Measurements from ENCODE around the gene RAG2. TPM values are rescaled to one million over a fixed set of nuclear protein-coding genes. Genes with fewer than 3 reads are reported as not detected.

Gene RAG2
- total and polyA plus RNA-seq, 4 donors: not detected

- no peak overlapping the region for H3K27ac ChIP-seq (ENCODE audit: low read depth in 1 of 2, low read length in 2 of 2)
- no peak for DNase-seq
- no peak overlapping the region for H3K4me3 ChIP-seq (ENCODE audit: low read length in 2 of 2)
- H3K9me3 ChIP-seq (ENCODE audit: control insufficient read depth, low read length): no peaks in the 10 kb centered on the region
- ATAC-seq (ENCODE audit: low FRiP score): no peak
- intact Hi-C loops (cut with DNase I): no loop called here
- no peaks in the 10 kb centered on the region for H3K4me1 ChIP-seq (ENCODE audit: control insufficient read depth in 1 of 2, insufficient read depth in 2 of 2, low read length in 2 of 2)
- no peaks in the 10 kb centered on the region for H3K36me3 ChIP-seq (ENCODE audit: control insufficient read depth in 1 of 2, insufficient read depth in 2 of 2, low read length in 1 of 2)
- 22 to 35% methylated on average over 1 of the region's 1 CpG for whole genome bisulfite sequencing, 2 donors
- H3K27me3 ChIP-seq (ENCODE audit: control insufficient read depth in 1 of 2, insufficient read depth in 2 of 2, low read length in 1 of 2): no peaks in the 10 kb centered on the region
These were observed 9.9 kb downstream of the RAG2 start for GRCh38 chr11:36588099-36588498.

- intact Hi-C loops (cut with DNase I): no loop called here
- Histone ChIP-seq H3K36me3 (ENCODE audit: control insufficient read depth in 1 of 2, insufficient read depth in 2 of 2, low read length in 1 of 2) (no peaks in the 10 kb centered on the region), H3K4me3 (ENCODE audit: low read length in 2 of 2) (no peak overlapping the region), H3K4me1 (ENCODE audit: control insufficient read depth in 1 of 2, insufficient read depth in 2 of 2, low read length in 2 of 2) (no peaks in the 10 kb centered on the region), H3K9me3 (ENCODE audit: control insufficient read depth, low read length) (no peaks in the 10 kb centered on the region), H3K27me3 (ENCODE audit: control insufficient read depth in 1 of 2, insufficient read depth in 2 of 2, low read length in 1 of 2) (no peaks in the 10 kb centered on the region), H3K27ac (ENCODE audit: low read depth in 1 of 2, low read length in 2 of 2) (no peak overlapping the region)
- ATAC-seq (ENCODE audit: low FRiP score) (no peak), DNase-seq (no peak)
These were observed 11.5 kb downstream of the RAG2 start for GRCh38 chr11:36586543-36586942.

- 49 to 60% methylated on average over 3 of the region's 3 CpGs for WGBS, 2 donors
- Histone ChIP-seq H3K27me3 (ENCODE audit: control insufficient read depth in 1 of 2, insufficient read depth in 2 of 2, low read length in 1 of 2) (no peaks in the 10 kb centered on the region), H3K4me3 (ENCODE audit: low read length in 2 of 2) (no peak overlapping the region), H3K9me3 (ENCODE audit: control insufficient read depth, low read length) (no peaks in the 10 kb centered on the region), H3K4me1 (ENCODE audit: control insufficient read depth in 1 of 2, insufficient read depth in 2 of 2, low read length in 2 of 2) (no peaks in the 10 kb centered on the region), H3K27ac (ENCODE audit: low read depth in 1 of 2, low read length in 2 of 2) (no peak overlapping the region), H3K36me3 (ENCODE audit: control insufficient read depth in 1 of 2, insufficient read depth in 2 of 2, low read length in 1 of 2) (no peaks in the 10 kb centered on the region)
- intact Hi-C loops (cut with DNase I): no loop called here
- ATAC-seq (ENCODE audit: low FRiP score) (no peak), DNase-seq (no peak)
These were observed 14.4 kb downstream of the RAG2 start for GRCh38 chr11:36583667-36584066.

- no peaks in the 10 kb centered on the region for H3K27me3 ChIP-seq (ENCODE audit: control insufficient read depth in 1 of 2, insufficient read depth in 2 of 2, low read length in 1 of 2)
- no peak for ATAC-seq (ENCODE audit: low FRiP score)
- DNase-seq: no peak
- no peaks in the 10 kb centered on the region for H3K9me3 ChIP-seq (ENCODE audit: control insufficient read depth, low read length)
- no peak overlapping the region for H3K27ac ChIP-seq (ENCODE audit: low read depth in 1 of 2, low read length in 2 of 2)
- H3K4me3 ChIP-seq (ENCODE audit: low read length in 2 of 2): no peak overlapping the region
- H3K36me3 ChIP-seq (ENCODE audit: control insufficient read depth in 1 of 2, insufficient read depth in 2 of 2, low read length in 1 of 2): no peaks in the 10 kb centered on the region
- intact Hi-C loops (cut with DNase I): no loop called here
- no peaks in the 10 kb centered on the region for H3K4me1 ChIP-seq (ENCODE audit: control insufficient read depth in 1 of 2, insufficient read depth in 2 of 2, low read length in 2 of 2)
- WGBS, 2 donors: 92 to 98% methylated on average over 2 of the region's 2 CpGs
These were observed 16.5 kb downstream of the RAG2 start for GRCh38 chr11:36581536-36581935.

- Histone ChIP-seq H3K9me3 (ENCODE audit: control insufficient read depth, low read length) (no peaks in the 10 kb centered on the region), H3K4me3 (ENCODE audit: low read length in 2 of 2) (no peak overlapping the region), H3K27ac (ENCODE audit: low read depth in 1 of 2, low read length in 2 of 2) (no peak overlapping the region), H3K4me1 (ENCODE audit: control insufficient read depth in 1 of 2, insufficient read depth in 2 of 2, low read length in 2 of 2) (no peaks in the 10 kb centered on the region), H3K36me3 (ENCODE audit: control insufficient read depth in 1 of 2, insufficient read depth in 2 of 2, low read length in 1 of 2) (no peaks in the 10 kb centered on the region), H3K27me3 (ENCODE audit: control insufficient read depth in 1 of 2, insufficient read depth in 2 of 2, low read length in 1 of 2) (no peaks in the 10 kb centered on the region)
- ATAC-seq (ENCODE audit: low FRiP score) (no peak), DNase-seq (no peak)
- intact Hi-C loops (cut with DNase I): no loop called here
- 13 to 15% methylated on average over 1 of the region's 1 CpG for WGBS, 2 donors
These were observed 19.6 kb downstream of the RAG2 start for GRCh38 chr11:36578458-36578857.

DNA sequence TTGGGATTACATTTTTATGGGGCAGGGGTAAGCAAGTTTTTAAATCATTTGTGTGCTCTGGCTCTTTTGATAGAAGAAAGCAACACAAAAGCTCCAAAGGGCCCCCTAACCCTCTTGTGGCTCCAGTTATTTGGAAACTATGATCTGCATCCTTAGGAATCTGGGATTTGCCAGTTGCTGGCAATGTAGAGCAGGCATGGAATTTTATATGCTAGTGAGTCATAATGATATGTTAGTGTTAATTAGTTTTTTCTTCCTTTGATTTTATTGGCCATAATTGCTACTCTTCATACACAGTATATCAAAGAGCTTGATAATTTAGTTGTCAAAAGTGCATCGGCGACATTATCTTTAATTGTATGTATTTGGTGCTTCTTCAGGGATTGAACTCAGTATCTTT is 20.2 kb downstream of the RAG2 start:
- intact Hi-C loops (cut with DNase I): no loop called here
- no peak overlapping the region for H3K27ac ChIP-seq (ENCODE audit: low read depth in 1 of 2, low read length in 2 of 2)
- H3K27me3 ChIP-seq (ENCODE audit: control insufficient read depth in 1 of 2, insufficient read depth in 2 of 2, low read length in 1 of 2): no peaks in the 10 kb centered on the region
- H3K9me3 ChIP-seq (ENCODE audit: control insufficient read depth, low read length): no peaks in the 10 kb centered on the region
- no peaks in the 10 kb centered on the region for H3K36me3 ChIP-seq (ENCODE audit: control insufficient read depth in 1 of 2, insufficient read depth in 2 of 2, low read length in 1 of 2)
- ATAC-seq (ENCODE audit: low FRiP score) (no peak), DNase-seq (no peak)
- WGBS, 2 donors: 34% methylated on average over 2 of the region's 2 CpGs
- no peaks in the 10 kb centered on the region for H3K4me1 ChIP-seq (ENCODE audit: control insufficient read depth in 1 of 2, insufficient read depth in 2 of 2, low read length in 2 of 2)
- H3K4me3 ChIP-seq (ENCODE audit: low read length in 2 of 2): no peak overlapping the region

DNA sequence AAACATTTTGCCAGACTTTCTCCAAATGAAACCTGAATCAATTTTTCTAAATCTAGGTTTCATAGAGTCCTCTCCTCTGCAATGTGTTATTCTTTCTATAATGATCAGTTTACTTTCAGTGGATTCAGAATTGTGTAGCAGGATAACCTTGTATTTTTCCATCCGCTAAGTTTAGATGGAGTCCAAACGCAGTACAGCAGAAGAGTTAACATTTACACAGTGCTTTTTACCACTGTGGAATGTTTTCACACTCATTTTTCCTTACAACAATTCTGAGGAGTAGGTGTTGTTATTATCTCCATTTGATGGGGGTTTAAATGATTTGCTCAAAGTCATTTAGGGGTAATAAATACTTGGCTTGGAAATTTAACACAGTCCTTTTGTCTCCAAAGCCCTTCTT is 20.7 kb downstream of the RAG2 start:
- no peaks in the 10 kb centered on the region for H3K9me3 ChIP-seq (ENCODE audit: control insufficient read depth, low read length)
- peak overlapping the region in 1 of 2 donors; percentile 77 for H3K27ac ChIP-seq (ENCODE audit: low read depth in 1 of 2, low read length in 2 of 2)
- 3 to 15% methylated on average over 2 of the region's 2 CpGs for WGBS, 2 donors
- intact Hi-C loops (cut with DNase I): no loop called here
- no peaks in the 10 kb centered on the region for H3K4me1 ChIP-seq (ENCODE audit: control insufficient read depth in 1 of 2, insufficient read depth in 2 of 2, low read length in 2 of 2)
- H3K27me3 ChIP-seq (ENCODE audit: control insufficient read depth in 1 of 2, insufficient read depth in 2 of 2, low read length in 1 of 2): no peaks in the 10 kb centered on the region
- no peak for ATAC-seq (ENCODE audit: low FRiP score)
- no peak overlapping the region for H3K4me3 ChIP-seq (ENCODE audit: low read length in 2 of 2)
- DNase-seq: no peak
- H3K36me3 ChIP-seq (ENCODE audit: control insufficient read depth in 1 of 2, insufficient read depth in 2 of 2, low read length in 1 of 2): no peaks in the 10 kb centered on the region

DNA sequence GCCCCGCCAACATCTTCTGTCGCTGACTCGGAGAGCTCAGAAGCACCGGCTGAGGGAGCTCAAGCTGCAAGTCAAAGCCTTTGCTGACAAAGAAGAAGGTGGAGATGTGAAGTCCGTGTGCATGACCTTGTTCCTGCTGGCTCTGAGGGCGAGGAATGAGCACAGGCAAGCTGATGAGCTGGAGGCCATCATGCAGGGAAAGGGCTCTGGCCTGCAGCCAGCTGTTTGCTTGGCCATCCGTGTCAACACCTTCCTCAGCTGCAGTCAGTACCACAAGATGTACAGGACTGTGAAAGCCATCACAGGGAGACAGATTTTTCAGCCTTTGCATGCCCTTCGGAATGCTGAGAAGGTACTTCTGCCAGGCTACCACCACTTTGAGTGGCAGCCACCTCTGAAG is 23.6 kb downstream of the RAG2 start:
- Histone ChIP-seq H3K27me3 (ENCODE audit: control insufficient read depth in 1 of 2, insufficient read depth in 2 of 2, low read length in 1 of 2) (no peaks in the 10 kb centered on the region), H3K4me1 (ENCODE audit: control insufficient read depth in 1 of 2, insufficient read depth in 2 of 2, low read length in 2 of 2) (no peaks in the 10 kb centered on the region), H3K9me3 (ENCODE audit: control insufficient read depth, low read length) (no peaks in the 10 kb centered on the region), H3K36me3 (ENCODE audit: control insufficient read depth in 1 of 2, insufficient read depth in 2 of 2, low read length in 1 of 2) (no peaks in the 10 kb centered on the region), H3K27ac (ENCODE audit: low read depth in 1 of 2, low read length in 2 of 2) (no peak overlapping the region), H3K4me3 (ENCODE audit: low read length in 2 of 2) (no peak overlapping the region)
- intact Hi-C loops (cut with DNase I): no loop called here
- 92 to 93% methylated on average over 8 of the region's 8 CpGs for WGBS, 2 donors
- ATAC-seq (ENCODE audit: low FRiP score): no peak
- DNase-seq: no peak

GRCh38 chr11:36569095-36569494 is 28.9 kb downstream of the RAG2 start:
- Histone ChIP-seq H3K27me3 (ENCODE audit: control insufficient read depth in 1 of 2, insufficient read depth in 2 of 2, low read length in 1 of 2) (no peaks in the 10 kb centered on the region), H3K27ac (ENCODE audit: low read depth in 1 of 2, low read length in 2 of 2) (no peak overlapping the region), H3K4me3 (ENCODE audit: low read length in 2 of 2) (no peak overlapping the region), H3K9me3 (ENCODE audit: control insufficient read depth, low read length) (no peaks in the 10 kb centered on the region), H3K36me3 (ENCODE audit: control insufficient read depth in 1 of 2, insufficient read depth in 2 of 2, low read length in 1 of 2) (no peaks in the 10 kb centered on the region), H3K4me1 (ENCODE audit: control insufficient read depth in 1 of 2, insufficient read depth in 2 of 2, low read length in 2 of 2) (no peaks in the 10 kb centered on the region)
- 78 to 84% methylated on average over 4 of the region's 4 CpGs for WGBS, 2 donors
- intact Hi-C loops (cut with DNase I): loop anchor here in 1 of 2 donors (2.0 to 10.0 kb wide), 2 partner anchors 104 to 176 kb away; no protein-coding TSS in a partner anchor
- DNase-seq (no peak), ATAC-seq (ENCODE audit: low FRiP score) (no peak)
